Measurements from ENCODE around the gene EIF4A3. TPM values are rescaled to one million over a fixed set of nuclear protein-coding genes. Genes with fewer than 3 reads are reported as not detected.

The EIF4A3 gene
- total RNA-seq, 1 donor from 2014 or later = 89.9 TPM

DNA sequence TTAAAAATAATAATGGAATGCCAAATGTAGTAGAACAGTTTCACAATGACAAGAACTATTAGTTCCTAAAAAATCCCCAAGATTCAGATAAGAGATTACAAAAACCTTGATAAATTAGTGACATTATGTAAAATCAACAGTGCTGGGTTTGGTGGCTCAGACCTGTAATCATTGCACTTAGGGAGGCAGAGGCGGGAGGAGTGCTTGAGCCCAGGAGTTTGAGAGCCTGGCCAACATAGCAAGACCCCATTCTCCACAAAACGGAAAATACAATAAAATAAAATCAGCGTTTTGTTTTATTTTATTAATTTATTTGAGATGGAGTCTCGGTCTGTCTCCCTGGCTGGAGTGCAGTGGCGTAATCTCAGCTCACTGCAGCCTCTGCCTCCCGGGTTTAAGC is 27.0 kb upstream of the EIF4A3 start:
- Histone ChIP-seq H3K9me3 (ENCODE audit: insufficient read depth, low read depth, low read length) (no peaks in the 10 kb centered on the region), H3K4me3 (ENCODE audit: insufficient read depth, low read depth, low read length) (no peak overlapping the region), H3K4me2 (ENCODE audit: low read length) (no peak overlapping the region), H3K27me3 (ENCODE audit: insufficient read depth, low read length) (peaks cover 15% of the 10 kb centered on the region), H3K4me1 (ENCODE audit: insufficient read depth, low read length) (no peaks in the 10 kb centered on the region), H4K20me1 (ENCODE audit: insufficient read depth, low read length) (no peaks in the 10 kb centered on the region), H3K79me2 (ENCODE audit: insufficient read depth, low read length) (no peaks in the 10 kb centered on the region), H2AFZ (ENCODE audit: low read depth, low read length) (no peak overlapping the region), H3K27ac (ENCODE audit: low read depth, low read length) (no peak overlapping the region), H3K36me3 (ENCODE audit: insufficient read depth, low read length) (no peaks in the 10 kb centered on the region), H3K9ac (ENCODE audit: low read length) (no peak overlapping the region)
- Mint-ChIP-seq H3K4me1 (ENCODE audit: low read depth, unreplicated experiment) (no peaks in the 10 kb centered on the region), H3K27ac (ENCODE audit: unreplicated experiment) (no peak overlapping the region), H3K36me3 (ENCODE audit: low read depth, unreplicated experiment) (peaks cover under 1% of the 10 kb centered on the region), H3K4me3 (ENCODE audit: unreplicated experiment) (no peak overlapping the region), H3K9me3 (ENCODE audit: unreplicated experiment) (peaks cover 5% of the 10 kb centered on the region), H3K27me3 (ENCODE audit: low read depth, unreplicated experiment) (peaks cover 18% of the 10 kb centered on the region)
- FAIRE-seq (no peak), DNase-seq (ENCODE audit: low read depth) (no peak)
- no peak for TF ChIP-seq EZH2 (IDR thresholded peaks at IDR 0.05; ENCODE audit: insufficient read depth, low read length)
- TF ChIP-seq CTCF (IDR thresholded peaks at IDR 0.05; ENCODE audit: insufficient read depth, low read depth, low read length) = no peak

DNA sequence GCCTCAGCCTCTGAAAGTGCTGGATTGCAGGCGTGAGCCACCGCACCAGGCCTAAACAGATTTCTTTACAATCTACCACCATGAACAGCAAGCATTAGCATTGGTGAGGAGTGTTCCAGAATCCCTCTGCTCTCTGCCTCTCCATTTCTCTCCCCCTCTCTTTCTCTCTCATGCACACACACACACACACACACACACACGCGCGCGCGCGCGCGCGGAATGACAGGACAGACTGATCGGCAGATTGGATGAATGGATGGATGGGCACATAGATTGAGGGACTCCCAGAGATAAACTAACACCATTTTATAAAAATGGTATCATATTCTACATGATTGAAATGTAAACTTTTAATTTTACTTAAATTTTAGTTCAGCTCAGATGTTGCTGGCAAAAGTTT is 26.2 kb upstream of the EIF4A3 start:
- no peak overlapping the region for H3K9ac ChIP-seq (ENCODE audit: low read length)
- H3K9me3 ChIP-seq (ENCODE audit: insufficient read depth, low read depth, low read length) = no peaks in the 10 kb centered on the region
- no peak overlapping the region for H3K4me2 ChIP-seq (ENCODE audit: low read length)
- peaks cover 3% of the 10 kb centered on the region for H3K36me3 Mint-ChIP-seq (ENCODE audit: low read depth, unreplicated experiment)
- H3K36me3 ChIP-seq (ENCODE audit: insufficient read depth, low read length) = no peaks in the 10 kb centered on the region
- peaks cover 21% of the 10 kb centered on the region for H3K27me3 Mint-ChIP-seq (ENCODE audit: low read depth, unreplicated experiment)
- H3K27me3 ChIP-seq (ENCODE audit: insufficient read depth, low read length) = peaks cover 13% of the 10 kb centered on the region
- no peak overlapping the region for H3K27ac ChIP-seq (ENCODE audit: low read depth, low read length)
- no peak for DNase-seq (ENCODE audit: low read depth)
- no peak overlapping the region for H3K27ac Mint-ChIP-seq (ENCODE audit: unreplicated experiment)
- TF ChIP-seq EZH2 (IDR thresholded peaks at IDR 0.05; ENCODE audit: insufficient read depth, low read length) (no peak), CTCF (IDR thresholded peaks at IDR 0.05; ENCODE audit: insufficient read depth, low read depth, low read length) (no peak)
- H3K4me3 Mint-ChIP-seq (ENCODE audit: unreplicated experiment) = no peak overlapping the region
- no peaks in the 10 kb centered on the region for H3K79me2 ChIP-seq (ENCODE audit: insufficient read depth, low read length)
- no peaks in the 10 kb centered on the region for H4K20me1 ChIP-seq (ENCODE audit: insufficient read depth, low read length)
- H3K4me3 ChIP-seq (ENCODE audit: insufficient read depth, low read depth, low read length) = no peak overlapping the region
- peaks cover 7% of the 10 kb centered on the region for H3K9me3 Mint-ChIP-seq (ENCODE audit: unreplicated experiment)
- FAIRE-seq = no peak
- no peak overlapping the region for H2AFZ ChIP-seq (ENCODE audit: low read depth, low read length)
- H3K4me1 Mint-ChIP-seq (ENCODE audit: low read depth, unreplicated experiment) = no peaks in the 10 kb centered on the region
- H3K4me1 ChIP-seq (ENCODE audit: insufficient read depth, low read length) = no peaks in the 10 kb centered on the region

GRCh38 chr17:80171681-80172080 is 24.8 kb upstream of the EIF4A3 start:
- no peak overlapping the region for H3K4me2 ChIP-seq (ENCODE audit: low read length)
- H3K9ac ChIP-seq (ENCODE audit: low read length) = no peak overlapping the region
- no peak for DNase-seq (ENCODE audit: low read depth)
- H3K27me3 ChIP-seq (ENCODE audit: insufficient read depth, low read length) = peaks cover 7% of the 10 kb centered on the region
- no peak overlapping the region for H3K4me3 Mint-ChIP-seq (ENCODE audit: unreplicated experiment)
- H3K4me1 Mint-ChIP-seq (ENCODE audit: low read depth, unreplicated experiment) = no peaks in the 10 kb centered on the region
- FAIRE-seq = no peak
- peaks cover 21% of the 10 kb centered on the region for H3K27me3 Mint-ChIP-seq (ENCODE audit: low read depth, unreplicated experiment)
- no peaks in the 10 kb centered on the region for H3K4me1 ChIP-seq (ENCODE audit: insufficient read depth, low read length)
- no peaks in the 10 kb centered on the region for H3K36me3 ChIP-seq (ENCODE audit: insufficient read depth, low read length)
- H3K79me2 ChIP-seq (ENCODE audit: insufficient read depth, low read length) = no peaks in the 10 kb centered on the region
- H4K20me1 ChIP-seq (ENCODE audit: insufficient read depth, low read length) = no peaks in the 10 kb centered on the region
- no peak for TF ChIP-seq CTCF (IDR thresholded peaks at IDR 0.05; ENCODE audit: insufficient read depth, low read depth, low read length)
- TF ChIP-seq EZH2 (IDR thresholded peaks at IDR 0.05; ENCODE audit: insufficient read depth, low read length) = no peak
- no peaks in the 10 kb centered on the region for H3K9me3 ChIP-seq (ENCODE audit: insufficient read depth, low read depth, low read length)
- no peak overlapping the region for H3K27ac Mint-ChIP-seq (ENCODE audit: unreplicated experiment)
- H3K4me3 ChIP-seq (ENCODE audit: insufficient read depth, low read depth, low read length) = no peak overlapping the region
- no peak overlapping the region for H3K27ac ChIP-seq (ENCODE audit: low read depth, low read length)
- peaks cover 3% of the 10 kb centered on the region for H3K36me3 Mint-ChIP-seq (ENCODE audit: low read depth, unreplicated experiment)
- peaks cover 7% of the 10 kb centered on the region for H3K9me3 Mint-ChIP-seq (ENCODE audit: unreplicated experiment)
- H2AFZ ChIP-seq (ENCODE audit: low read depth, low read length) = no peak overlapping the region
